Mesodermal cell (in vitro differentiated cells): ENCODE data around the gene MGMT.

ENCODE experiments used
- H3K27ac ChIP-seq: 2 replicates; pipeline ENCODE4 v1.7.0; 2013; ENCODE audit warnings: mild to moderate bottlenecking, low read depth, low read length, moderate library complexity; ENCODE audit not compliant: severe bottlenecking
- H3K36me3 ChIP-seq: 2 replicates; pipeline ENCODE4 v1.7.1; 2013; ENCODE audit warnings: mild to moderate bottlenecking, low read length, moderate library complexity; ENCODE audit not compliant: control insufficient read depth, insufficient read depth
- H3K4me1 ChIP-seq: one replicate; pipeline ENCODE4 v1.7.1; 2013; ENCODE audit warnings: mild to moderate bottlenecking, low read length; ENCODE audit not compliant: insufficient read depth, control insufficient read depth, poor library complexity, severe bottlenecking
- H3K4me3 ChIP-seq: 2 replicates; pipeline ENCODE4 v1.7.0; 2013; ENCODE audit warnings: low read length, control low read depth, mild to moderate bottlenecking; ENCODE audit not compliant: insufficient read depth, poor library complexity, severe bottlenecking; ENCODE audit errors: extremely low read depth
- H3K9me3 ChIP-seq: 2 replicates; pipeline ENCODE4 v1.7.1; 2013; ENCODE audit warnings: mild to moderate bottlenecking, low read length, moderate library complexity; ENCODE audit not compliant: control insufficient read depth
- WGBS, 2 experiments: methylation state at CpG; one replicate each; pipeline ENCODE4 v1.1.5; 2013; ENCODE audit warnings: missing lambda C conversion rate in 2 of 2; ENCODE audit not compliant: insufficient coverage in 2 of 2; 5-methylcytosine and 5-hydroxymethylcytosine counted together

MGMT gene

DNA sequence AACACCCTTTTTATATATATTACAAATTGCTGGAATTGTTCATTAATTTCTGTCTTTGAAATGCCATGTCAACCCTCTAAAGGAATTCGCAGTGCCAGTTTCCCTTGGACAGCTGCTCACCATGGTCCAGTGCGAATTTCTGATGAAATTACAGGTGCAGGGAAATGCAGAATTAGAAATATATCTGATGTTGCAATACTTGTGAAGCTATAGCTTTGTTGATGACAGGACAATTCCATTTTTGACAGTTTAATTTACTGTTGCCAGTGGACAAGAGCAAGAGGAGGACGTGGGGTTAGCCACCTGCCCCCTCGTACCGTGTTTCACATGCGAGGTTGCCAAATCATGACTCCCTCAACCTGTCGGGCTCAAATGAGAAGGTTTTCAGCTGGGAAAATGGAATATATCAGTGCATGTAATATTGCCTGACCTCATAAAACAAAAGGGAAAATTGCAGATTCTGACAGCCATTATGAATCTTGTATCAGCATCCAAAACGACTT lies 140.6 kb downstream of the MGMT start:
- no peak overlapping the region for H3K27ac ChIP-seq
- H3K4me3 ChIP-seq = no peak overlapping the region
- WGBS, 2 experiments = 92 to 93% methylated on average over 5 to 8 of the region's 8 CpGs
- H3K9me3 ChIP-seq = no peaks in the 10 kb centered on the region
- H3K4me1 ChIP-seq = no peaks in the 10 kb centered on the region
- H3K36me3 ChIP-seq = no peaks in the 10 kb centered on the region

DNA sequence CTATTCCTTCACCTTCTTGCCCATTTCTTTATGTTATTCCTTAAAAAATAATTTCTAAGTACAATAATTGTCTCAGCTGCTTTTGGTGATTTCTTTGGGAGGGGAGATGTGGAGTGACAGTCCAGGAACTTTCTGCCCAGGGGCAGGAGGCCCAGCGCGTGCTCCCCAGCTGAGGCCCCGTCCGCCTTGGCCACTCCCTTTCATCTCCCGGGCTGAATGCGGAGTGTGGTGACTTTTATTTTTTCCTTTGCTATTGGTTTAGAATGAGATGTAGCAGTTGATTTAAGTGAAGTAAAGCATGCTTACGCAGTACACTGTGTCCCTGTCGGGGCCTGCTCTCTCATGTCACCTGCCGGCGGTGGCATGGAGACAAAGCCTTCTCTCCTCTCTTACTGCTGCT lies 141.6 kb downstream of the MGMT start:
- no peak overlapping the region for H3K4me3 ChIP-seq
- H3K9me3 ChIP-seq = no peaks in the 10 kb centered on the region
- H3K4me1 ChIP-seq = no peaks in the 10 kb centered on the region
- WGBS, 2 experiments = 96 to 100% methylated on average over 2 to 4 of the region's 10 CpGs
- no peak overlapping the region for H3K27ac ChIP-seq
- no peaks in the 10 kb centered on the region for H3K36me3 ChIP-seq

DNA sequence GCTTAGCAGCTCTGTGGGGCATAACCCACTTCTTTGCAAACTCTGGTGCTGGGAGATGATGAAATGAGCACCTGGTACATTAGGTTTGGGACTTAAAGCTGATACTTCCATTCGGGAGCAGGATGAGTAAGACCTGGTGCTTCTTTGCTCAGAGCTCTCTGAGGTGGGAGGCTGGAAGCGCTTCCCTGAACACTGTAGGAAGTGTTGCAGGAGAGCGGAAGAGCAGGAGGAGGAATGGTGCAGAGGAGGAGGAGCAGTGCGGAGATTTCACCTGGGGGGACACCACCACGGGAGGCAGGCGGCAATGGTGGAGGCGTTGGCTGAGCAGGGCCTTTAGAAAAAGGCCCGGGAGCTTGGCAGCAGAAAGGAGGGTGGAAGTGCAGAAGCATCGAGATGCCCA lies 142.5 kb downstream of the MGMT start:
- H3K4me1 ChIP-seq = no peaks in the 10 kb centered on the region
- H3K9me3 ChIP-seq = no peaks in the 10 kb centered on the region
- H3K36me3 ChIP-seq = no peaks in the 10 kb centered on the region
- no peak overlapping the region for H3K4me3 ChIP-seq
- 83 to 93% methylated on average over 5 to 9 of the region's 9 CpGs for whole genome bisulfite sequencing, 2 experiments
- H3K27ac ChIP-seq = no peak overlapping the region

DNA sequence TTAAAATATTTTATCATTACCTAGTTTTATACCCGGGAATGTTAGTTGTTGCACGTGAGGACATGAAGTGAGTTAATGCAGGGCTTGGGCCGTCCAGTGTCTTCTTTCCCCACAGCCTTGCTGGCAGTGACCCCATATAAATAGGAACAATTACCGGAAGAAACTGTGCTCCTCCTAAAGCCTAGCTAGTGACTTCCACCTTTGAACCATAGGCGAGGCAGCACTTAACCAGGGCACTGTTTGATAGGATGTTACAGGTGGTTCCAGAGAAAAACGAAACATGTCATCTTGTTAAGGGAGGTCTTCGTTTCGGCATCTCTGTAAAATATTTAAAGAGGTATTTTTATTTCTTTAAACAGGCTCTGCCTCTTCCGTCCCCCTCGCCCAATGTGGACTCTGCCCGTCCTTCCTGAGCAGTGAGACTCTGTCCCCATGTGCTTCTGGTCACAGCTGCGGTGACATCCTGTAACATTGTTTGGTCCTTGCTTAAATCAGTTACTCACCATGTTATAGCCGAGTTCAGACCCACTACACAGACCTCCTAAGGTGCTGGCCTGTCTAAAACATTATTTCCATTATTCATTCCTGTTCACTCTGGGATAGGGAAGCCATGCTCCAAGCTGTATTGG lies 145.6 kb downstream of the MGMT start:
- Histone ChIP-seq H3K36me3 (no peaks in the 10 kb centered on the region), H3K27ac (no peak overlapping the region), H3K4me1 (no peaks in the 10 kb centered on the region), H3K9me3 (no peaks in the 10 kb centered on the region), H3K4me3 (no peak overlapping the region)
- 95 to 96% methylated on average over 5 to 9 of the region's 13 CpGs for WGBS, 2 experiments

DNA sequence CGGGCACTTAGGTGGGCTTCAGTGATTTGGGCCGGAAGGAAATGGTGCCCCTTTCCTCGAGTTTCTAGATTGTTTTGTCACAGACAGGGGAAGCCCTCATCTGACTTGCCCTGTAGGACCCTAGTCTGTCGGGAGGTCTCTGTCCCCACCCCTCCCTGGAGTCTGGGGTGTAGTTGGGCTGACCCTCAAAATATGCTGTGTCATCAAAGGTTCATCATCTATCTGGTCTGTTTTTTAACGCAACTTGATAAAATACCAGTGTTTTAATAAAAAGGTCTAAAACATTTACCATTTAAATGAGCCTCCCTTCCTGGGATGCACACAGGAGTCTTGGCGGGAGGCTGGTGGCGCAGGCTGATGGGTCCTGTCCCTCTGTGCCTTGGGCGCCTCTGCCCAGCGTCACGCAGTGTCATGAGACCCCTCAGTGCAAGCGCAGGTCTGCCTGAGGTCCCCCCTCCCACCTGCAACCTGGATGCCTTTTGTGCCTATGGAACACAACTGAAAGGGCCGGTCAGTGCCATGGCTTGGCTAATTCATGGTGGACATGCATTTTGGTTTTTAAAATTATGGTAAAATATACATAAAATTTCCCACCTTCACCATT lies 146.4 kb downstream of the MGMT start:
- no peak overlapping the region for H3K27ac ChIP-seq
- WGBS, 2 experiments = 88 to 98% methylated on average over 5 to 9 of the region's 12 CpGs
- no peaks in the 10 kb centered on the region for H3K36me3 ChIP-seq

DNA sequence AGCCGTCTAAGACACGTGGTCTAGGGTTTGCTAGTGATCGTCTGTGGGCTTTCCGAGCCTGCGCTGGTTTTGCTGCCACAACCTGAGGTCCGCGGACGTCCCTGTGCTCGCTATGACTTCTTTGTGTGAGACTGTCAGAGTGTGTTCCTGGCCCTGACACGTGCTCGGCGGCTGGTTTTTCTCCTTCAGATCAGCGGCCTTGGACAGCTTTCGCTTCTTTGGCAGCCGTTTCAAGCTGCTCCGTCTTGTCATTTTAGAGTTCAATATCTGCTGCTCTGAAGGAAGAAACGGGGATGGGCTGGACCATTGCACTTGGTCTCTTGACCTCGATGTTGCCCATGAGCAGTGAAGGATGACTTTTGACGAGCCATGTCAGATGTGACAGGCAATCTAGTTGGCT lies 147.3 kb downstream of the MGMT start:
- Histone ChIP-seq H3K4me1 (no peaks in the 10 kb centered on the region), H3K9me3 (no peaks in the 10 kb centered on the region), H3K27ac (no peak overlapping the region), H3K4me3 (no peak overlapping the region), H3K36me3 (no peaks in the 10 kb centered on the region)
- WGBS, 2 experiments = 94 to 95% methylated on average over 19 of the region's 19 CpGs

More for the DNA sequence above, 146.4 kb downstream of the MGMT start:
- no peak overlapping the region for H3K4me3 ChIP-seq
- no peaks in the 10 kb centered on the region for H3K9me3 ChIP-seq
- no peaks in the 10 kb centered on the region for H3K4me1 ChIP-seq

DNA sequence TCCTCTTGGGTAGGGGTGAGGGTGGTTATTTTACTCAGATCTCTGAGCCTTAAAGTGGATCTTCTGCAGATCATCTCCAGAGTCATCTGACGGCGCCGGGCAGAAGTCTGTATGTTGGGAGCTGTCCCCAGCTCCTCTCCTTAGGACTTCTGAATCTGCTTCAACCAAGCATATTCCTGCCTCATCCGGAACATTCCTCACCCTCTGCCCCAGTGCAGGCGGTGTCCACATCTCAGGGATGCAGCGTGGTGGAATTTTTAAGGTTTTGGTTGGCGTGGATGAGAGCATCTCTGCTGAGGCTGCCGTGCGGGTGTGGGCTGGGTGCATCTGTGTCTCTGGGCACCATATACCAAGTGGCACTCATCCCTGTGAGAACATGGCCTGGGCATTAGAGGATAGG lies 148.3 kb downstream of the MGMT start:
- no peaks in the 10 kb centered on the region for H3K9me3 ChIP-seq
- no peak overlapping the region for H3K27ac ChIP-seq
- H3K36me3 ChIP-seq = no peaks in the 10 kb centered on the region
- H3K4me1 ChIP-seq = no peaks in the 10 kb centered on the region
- WGBS, 2 experiments = 94 to 95% methylated on average over 7 to 8 of the region's 9 CpGs
- no peak overlapping the region for H3K4me3 ChIP-seq

DNA sequence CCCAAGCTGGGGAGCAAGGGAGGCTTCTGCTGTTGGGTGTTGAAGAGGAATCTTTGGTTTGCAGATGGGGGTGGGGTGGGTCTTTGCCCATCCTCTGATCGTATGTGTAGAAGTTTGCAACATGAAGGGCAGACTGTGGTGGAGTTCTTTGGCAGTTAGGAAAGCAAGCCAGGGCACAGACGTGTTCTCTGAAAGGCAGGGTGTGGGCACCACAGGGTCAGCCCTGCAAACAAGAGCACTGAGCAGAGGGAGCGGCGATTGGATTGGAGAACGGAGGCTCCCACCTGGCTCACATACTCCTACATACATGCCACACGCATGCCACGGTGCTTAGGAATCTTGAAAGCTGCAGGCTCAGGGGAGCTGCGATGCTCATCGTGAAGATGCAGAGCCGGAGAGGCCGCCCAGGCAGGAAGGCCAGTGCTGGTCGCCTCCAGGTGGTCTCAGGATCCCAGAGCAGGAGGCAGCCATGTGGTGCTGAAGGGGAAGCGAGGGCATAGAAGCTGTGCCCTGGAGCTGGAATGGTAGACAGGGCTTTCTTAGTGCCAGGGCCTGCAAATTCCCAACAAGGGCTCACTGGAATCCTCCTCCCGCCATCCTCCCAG lies 149.0 kb downstream of the MGMT start:
- Histone ChIP-seq H3K4me3 (no peak overlapping the region), H3K9me3 (no peaks in the 10 kb centered on the region), H3K36me3 (no peaks in the 10 kb centered on the region), H3K4me1 (no peaks in the 10 kb centered on the region), H3K27ac (no peak overlapping the region)
- WGBS, 2 experiments = 91 to 95% methylated on average over 11 to 12 of the region's 14 CpGs

DNA sequence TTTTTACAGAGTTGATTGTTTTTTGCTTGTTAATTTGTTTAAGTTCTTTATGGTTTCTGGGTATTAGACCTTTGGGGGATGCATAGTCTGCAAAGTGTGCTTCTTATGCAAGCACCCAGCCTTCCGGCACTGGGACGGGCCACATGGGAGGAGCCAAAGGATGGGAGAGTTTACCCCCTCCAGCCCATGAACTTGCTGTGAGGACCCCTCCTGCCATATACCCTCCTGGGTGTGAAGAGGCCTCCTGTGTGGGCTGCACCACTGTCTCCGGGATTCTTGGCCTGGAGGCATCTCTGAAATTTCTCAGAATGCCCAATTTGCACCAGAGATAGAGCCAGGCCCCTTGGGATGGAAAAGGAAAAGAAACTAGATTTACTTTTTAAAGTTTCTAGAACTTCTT lies 150.7 kb downstream of the MGMT start:
- H3K4me1 ChIP-seq = peaks cover 2% of the 10 kb centered on the region
- no peak overlapping the region for H3K4me3 ChIP-seq
- no peaks in the 10 kb centered on the region for H3K9me3 ChIP-seq
- H3K36me3 ChIP-seq = no peaks in the 10 kb centered on the region
- WGBS, 2 experiments = 67 to 86% methylated on average over 1 to 2 of the region's 3 CpGs
- no peak overlapping the region for H3K27ac ChIP-seq

DNA sequence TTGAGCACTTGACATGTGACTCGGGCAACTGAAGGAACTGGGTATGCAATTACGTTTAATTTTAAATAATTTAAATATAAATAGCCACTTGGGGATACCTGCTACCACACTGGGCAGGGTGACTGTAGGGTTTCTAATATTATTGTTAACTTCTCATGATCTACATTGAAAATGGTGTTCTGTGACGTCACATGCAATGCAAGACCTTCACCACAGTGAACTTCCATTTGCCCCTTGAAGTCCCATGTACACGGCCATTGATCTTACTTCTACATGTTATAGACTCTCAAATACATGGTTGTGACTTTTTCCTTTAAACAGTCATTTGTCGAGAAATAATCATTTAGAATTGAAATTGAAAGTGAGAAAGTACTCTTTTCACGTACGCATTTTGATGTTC lies 154.0 kb downstream of the MGMT start:
- WGBS, 2 experiments = 65 to 80% methylated on average over 4 to 5 of the region's 7 CpGs

DNA sequence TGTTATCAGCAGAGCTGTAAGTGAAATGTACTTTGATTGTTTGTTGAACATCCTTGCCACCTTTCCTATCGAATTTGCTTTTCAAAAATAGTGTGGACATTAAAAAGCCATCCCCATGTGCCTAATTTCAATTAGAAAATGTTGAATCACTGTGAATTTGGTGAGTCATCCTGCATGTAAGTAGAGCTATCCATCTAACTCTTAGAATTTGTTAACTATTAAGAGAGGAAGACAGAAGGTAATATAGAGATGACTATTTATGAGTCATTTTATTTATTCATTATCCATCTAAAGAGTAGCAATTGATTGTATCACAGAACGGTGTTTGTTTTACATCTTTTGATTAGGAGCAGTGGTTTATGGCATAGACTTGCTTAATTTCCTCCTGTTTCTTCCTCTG lies 154.7 kb downstream of the MGMT start:
- Histone ChIP-seq H3K36me3 (no peaks in the 10 kb centered on the region), H3K4me3 (no peak overlapping the region), H3K4me1 (peaks cover 6% of the 10 kb centered on the region), H3K27ac (no peak overlapping the region), H3K9me3 (no peaks in the 10 kb centered on the region)
- 100% methylated on average over 1 of the region's 2 CpGs; no CpG with 5 or more reads in 1 of the 2 experiments for WGBS, 2 experiments

More for the DNA sequence above, 154.0 kb downstream of the MGMT start:
- Histone ChIP-seq H3K4me1 (peaks cover 6% of the 10 kb centered on the region), H3K4me3 (no peak overlapping the region), H3K27ac (no peak overlapping the region), H3K36me3 (no peaks in the 10 kb centered on the region), H3K9me3 (no peaks in the 10 kb centered on the region)
